ENCODE results near the gene ADGRV1. TPM values are rescaled to one million over a fixed set of nuclear protein-coding genes. Genes with fewer than 3 reads are reported as not detected.

Gene ADGRV1
- total RNA-seq, 1 donor from 2014 or later, result 10.0 TPM

DNA sequence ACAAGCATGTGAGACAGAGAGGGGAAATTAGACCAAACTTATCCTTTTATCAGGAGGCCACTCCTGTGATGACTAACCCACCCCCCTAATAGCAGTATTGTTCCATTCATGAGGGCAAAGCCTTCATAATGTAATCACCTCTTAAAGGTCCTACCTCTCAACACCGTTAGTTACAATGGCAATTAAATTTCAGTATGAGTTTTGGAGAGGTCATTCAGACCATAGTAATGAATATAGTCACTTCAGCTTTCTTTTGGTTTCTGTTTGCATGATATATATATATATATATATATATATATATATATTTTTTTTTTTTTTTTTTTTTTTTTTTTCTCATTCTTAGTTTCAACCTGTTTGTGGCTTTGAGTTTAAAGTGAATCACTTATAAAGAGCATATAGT lies 10.5 kb downstream of the ADGRV1 start:
- Mint-ChIP-seq H3K27ac (ENCODE audit: unreplicated experiment) (no peak overlapping the region), H3K27me3 (ENCODE audit: low read depth, unreplicated experiment) (no peaks in the 10 kb centered on the region), H3K36me3 (ENCODE audit: low read depth, unreplicated experiment) (no peaks in the 10 kb centered on the region), H3K4me1 (ENCODE audit: low read depth, unreplicated experiment) (no peaks in the 10 kb centered on the region), H3K4me3 (ENCODE audit: unreplicated experiment) (no peak overlapping the region), H3K9me3 (ENCODE audit: unreplicated experiment) (peaks cover 3% of the 10 kb centered on the region)
- H2AFZ ChIP-seq (ENCODE audit: low read depth, low read length), result no peak overlapping the region
- DNase-seq (ENCODE audit: low read depth) (no peak), FAIRE-seq (no peak)
- H3K9ac ChIP-seq (ENCODE audit: low read length), result no peak overlapping the region
- H3K36me3 ChIP-seq (ENCODE audit: insufficient read depth, low read length), result no peaks in the 10 kb centered on the region
- no peak overlapping the region for H3K27ac ChIP-seq (ENCODE audit: low read depth, low read length)
- TF ChIP-seq, protein P1, sequence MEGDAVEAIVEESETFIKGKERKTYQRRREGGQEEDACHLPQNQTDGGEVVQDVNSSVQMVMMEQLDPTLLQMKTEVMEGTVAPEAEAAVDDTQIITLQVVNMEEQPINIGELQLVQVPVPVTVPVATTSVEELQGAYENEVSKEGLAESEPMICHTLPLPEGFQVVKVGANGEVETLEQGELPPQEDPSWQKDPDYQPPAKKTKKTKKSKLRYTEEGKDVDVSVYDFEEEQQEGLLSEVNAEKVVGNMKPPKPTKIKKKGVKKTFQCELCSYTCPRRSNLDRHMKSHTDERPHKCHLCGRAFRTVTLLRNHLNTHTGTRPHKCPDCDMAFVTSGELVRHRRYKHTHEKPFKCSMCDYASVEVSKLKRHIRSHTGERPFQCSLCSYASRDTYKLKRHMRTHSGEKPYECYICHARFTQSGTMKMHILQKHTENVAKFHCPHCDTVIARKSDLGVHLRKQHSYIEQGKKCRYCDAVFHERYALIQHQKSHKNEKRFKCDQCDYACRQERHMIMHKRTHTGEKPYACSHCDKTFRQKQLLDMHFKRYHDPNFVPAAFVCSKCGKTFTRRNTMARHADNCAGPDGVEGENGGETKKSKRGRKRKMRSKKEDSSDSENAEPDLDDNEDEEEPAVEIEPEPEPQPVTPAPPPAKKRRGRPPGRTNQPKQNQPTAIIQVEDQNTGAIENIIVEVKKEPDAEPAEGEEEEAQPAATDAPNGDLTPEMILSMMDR (IDR thresholded peaks at IDR 0.05; ENCODE audit: insufficient read depth, low read depth, low read length), result no peak
- no peak for TF ChIP-seq EZH2 (IDR thresholded peaks at IDR 0.05; ENCODE audit: insufficient read depth, low read length)
- no peak overlapping the region for H3K4me2 ChIP-seq (ENCODE audit: low read length)
- H4K20me1 ChIP-seq (ENCODE audit: insufficient read depth, low read length), result no peaks in the 10 kb centered on the region
- no peaks in the 10 kb centered on the region for H3K27me3 ChIP-seq (ENCODE audit: insufficient read depth, low read length)
- no peaks in the 10 kb centered on the region for H3K9me3 ChIP-seq (ENCODE audit: insufficient read depth, low read depth, low read length)
- H3K4me1 ChIP-seq (ENCODE audit: insufficient read depth, low read length), result no peaks in the 10 kb centered on the region
- H3K79me2 ChIP-seq (ENCODE audit: insufficient read depth, low read length), result no peaks in the 10 kb centered on the region
- H3K4me3 ChIP-seq (ENCODE audit: insufficient read depth, low read depth, low read length), result no peak overlapping the region

DNA sequence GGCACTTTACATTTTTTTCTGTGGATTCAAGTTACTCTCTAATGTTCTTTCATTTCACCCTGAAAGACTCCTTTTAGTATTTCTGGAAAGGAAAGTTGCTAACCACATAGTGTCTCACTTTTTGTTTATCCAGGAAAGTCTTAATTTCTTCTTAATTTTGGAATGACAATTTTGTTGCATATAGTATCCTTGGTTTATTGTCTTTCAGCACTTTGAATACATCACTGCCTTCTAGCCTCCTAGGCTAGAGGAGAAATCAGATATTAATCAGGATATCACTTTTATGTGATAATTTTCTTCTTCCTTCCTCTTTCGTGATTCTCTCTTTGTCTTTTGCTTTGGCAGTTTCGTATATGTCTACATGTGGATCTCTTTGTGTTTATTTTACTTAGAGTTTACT lies 11.4 kb downstream of the ADGRV1 start:
- no peak overlapping the region for H3K4me3 Mint-ChIP-seq (ENCODE audit: unreplicated experiment)
- H3K4me3 ChIP-seq (ENCODE audit: insufficient read depth, low read depth, low read length), result no peak overlapping the region
- H3K4me1 ChIP-seq (ENCODE audit: insufficient read depth, low read length), result no peaks in the 10 kb centered on the region
- H3K79me2 ChIP-seq (ENCODE audit: insufficient read depth, low read length), result no peaks in the 10 kb centered on the region
- DNase-seq (ENCODE audit: low read depth) (no peak), FAIRE-seq (no peak)
- H3K36me3 Mint-ChIP-seq (ENCODE audit: low read depth, unreplicated experiment), result no peaks in the 10 kb centered on the region
- no peaks in the 10 kb centered on the region for H3K36me3 ChIP-seq (ENCODE audit: insufficient read depth, low read length)
- H3K9me3 ChIP-seq (ENCODE audit: insufficient read depth, low read depth, low read length), result no peaks in the 10 kb centered on the region
- H3K4me1 Mint-ChIP-seq (ENCODE audit: low read depth, unreplicated experiment), result no peaks in the 10 kb centered on the region
- no peaks in the 10 kb centered on the region for H3K27me3 Mint-ChIP-seq (ENCODE audit: low read depth, unreplicated experiment)
- no peak overlapping the region for H3K9ac ChIP-seq (ENCODE audit: low read length)
- no peaks in the 10 kb centered on the region for H3K27me3 ChIP-seq (ENCODE audit: insufficient read depth, low read length)
- H3K9me3 Mint-ChIP-seq (ENCODE audit: unreplicated experiment), result peaks cover 3% of the 10 kb centered on the region
- no peak overlapping the region for H3K27ac ChIP-seq (ENCODE audit: low read depth, low read length)
- H3K27ac Mint-ChIP-seq (ENCODE audit: unreplicated experiment), result no peak overlapping the region
- no peaks in the 10 kb centered on the region for H4K20me1 ChIP-seq (ENCODE audit: insufficient read depth, low read length)
- H3K4me2 ChIP-seq (ENCODE audit: low read length), result no peak overlapping the region
- TF ChIP-seq, protein P1 (IDR thresholded peaks at IDR 0.05; ENCODE audit: insufficient read depth, low read depth, low read length), result no peak
- TF ChIP-seq EZH2 (IDR thresholded peaks at IDR 0.05; ENCODE audit: insufficient read depth, low read length), result no peak
- no peak overlapping the region for H2AFZ ChIP-seq (ENCODE audit: low read depth, low read length)

DNA sequence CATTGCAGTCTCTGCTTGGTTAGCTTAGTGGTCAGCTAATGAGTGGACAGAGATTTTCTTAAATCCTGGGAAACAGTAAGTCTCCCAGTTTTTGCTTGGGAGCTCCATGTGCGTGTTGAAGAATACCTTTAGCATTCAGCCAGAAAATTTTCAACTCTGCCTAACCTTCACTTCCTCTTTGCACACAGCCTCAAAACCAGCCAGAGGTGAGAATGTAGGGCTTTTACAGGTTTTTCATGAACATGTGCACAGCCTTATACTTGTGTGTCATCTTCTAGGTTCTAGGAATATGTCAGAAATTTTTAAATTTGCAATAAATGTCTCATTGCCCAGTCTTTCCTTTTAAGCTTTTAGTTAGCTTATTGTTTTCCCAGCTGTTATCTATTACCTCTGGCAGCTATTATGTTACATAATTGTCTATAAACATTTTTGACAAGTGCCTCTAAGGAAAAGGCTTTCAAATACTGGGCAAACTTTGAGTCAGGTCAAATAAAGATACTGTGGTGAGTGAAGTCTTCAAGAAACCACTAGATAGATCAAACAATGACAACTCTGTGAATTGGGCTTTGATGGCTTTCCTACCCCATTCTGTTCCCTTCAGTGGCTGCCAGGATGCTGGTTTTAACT lies 12.7 kb downstream of the ADGRV1 start:
- no peak overlapping the region for H2AFZ ChIP-seq (ENCODE audit: low read depth, low read length)
- DNase-seq (ENCODE audit: low read depth) (no peak), FAIRE-seq (no peak)
- Mint-ChIP-seq H3K4me1 (ENCODE audit: low read depth, unreplicated experiment) (no peaks in the 10 kb centered on the region), H3K4me3 (ENCODE audit: unreplicated experiment) (no peak overlapping the region), H3K27me3 (ENCODE audit: low read depth, unreplicated experiment) (no peaks in the 10 kb centered on the region), H3K9me3 (ENCODE audit: unreplicated experiment) (peaks cover 3% of the 10 kb centered on the region), H3K27ac (ENCODE audit: unreplicated experiment) (no peak overlapping the region), H3K36me3 (ENCODE audit: low read depth, unreplicated experiment) (no peaks in the 10 kb centered on the region)
- no peaks in the 10 kb centered on the region for H3K9me3 ChIP-seq (ENCODE audit: insufficient read depth, low read depth, low read length)
- no peaks in the 10 kb centered on the region for H3K4me1 ChIP-seq (ENCODE audit: insufficient read depth, low read length)
- no peak overlapping the region for H3K27ac ChIP-seq (ENCODE audit: low read depth, low read length)
- H3K79me2 ChIP-seq (ENCODE audit: insufficient read depth, low read length), result no peaks in the 10 kb centered on the region
- no peak overlapping the region for H3K9ac ChIP-seq (ENCODE audit: low read length)
- H3K4me3 ChIP-seq (ENCODE audit: insufficient read depth, low read depth, low read length), result no peak overlapping the region
- TF ChIP-seq, protein P1 (IDR thresholded peaks at IDR 0.05; ENCODE audit: insufficient read depth, low read depth, low read length), result no peak
- TF ChIP-seq EZH2 (IDR thresholded peaks at IDR 0.05; ENCODE audit: insufficient read depth, low read length), result no peak
- no peaks in the 10 kb centered on the region for H3K36me3 ChIP-seq (ENCODE audit: insufficient read depth, low read length)
- no peaks in the 10 kb centered on the region for H4K20me1 ChIP-seq (ENCODE audit: insufficient read depth, low read length)
- no peaks in the 10 kb centered on the region for H3K27me3 ChIP-seq (ENCODE audit: insufficient read depth, low read length)
- no peak overlapping the region for H3K4me2 ChIP-seq (ENCODE audit: low read length)
